K562 (cell line): Measurements from ENCODE around the gene LRRC49. TPM values are rescaled to one million over a fixed set of nuclear protein-coding genes. Genes with fewer than 3 reads are reported as not detected.

ENCODE experiments used
- ATAC-seq: fragments of 200-7000 bp; cut with Tn5 transposase; 3 replicates; pipeline ENCODE4 v1.9.1; 2020; ENCODE audit warnings: moderate library complexity
- BruUV-seq: library from RNA; stranded (reverse); fragments of 400-500 nt; replicated peaks from 2 replicates; lab custom pipeline; 2021; lab: Mats Ljungman, UMichigan
- CTCF ChIA-PET: fragments of 300-600 bp; formaldehyde crosslinking; extraction: SDS; loops from one replicate; lab custom pipeline; 2021; ENCODE audit warnings: low intra/inter-chr PET ratio; lab: Yijun Ruan, JAX
- POLR2A ChIA-PET: fragments of 300-600, 350-650 bp; sonication (Branson Sonifier 250); formaldehyde crosslinking; extraction: SDS; loops from one replicate; lab custom pipeline; 2021; ENCODE audit warnings: antibody characterized with exemption, inconsistent platforms; lab: Yijun Ruan, JAX
- DNase-seq, 4 experiments: peaks; one replicate each; pipeline versions ENCODE4 v3.0.0 to v3.0.0-alpha.2; 2011 to 2018; ENCODE audit warnings: low spot score in 3 of 4, mixed read lengths in 3 of 4; ENCODE audit errors: extremely low read depth in 1 of 4
- FAIRE-seq: peaks from 2 replicates; lab custom pipeline; 2011; peaks lifted over from hg19 to GRCh38; lab: Jason Lieb, UNC
- H2AFZ ChIP-seq: 2 replicates; pipeline ENCODE4 v1.6.0; 2011; ENCODE audit warnings: low read depth, low read length, control low read depth, inconsistent platforms
- H3K27ac ChIP-seq: fragments of 200-600 bp; 3 replicates; pipeline ENCODE4 v1.8.0; 2011; ENCODE audit warnings: low read depth, mild to moderate bottlenecking, control low read depth, inconsistent platforms, low read length, moderate library complexity, mixed read lengths; ENCODE audit errors: extremely low read depth
- H3K27me3 ChIP-seq, 2 experiments: fragments of 300-600 bp in 1 of 2; 2 replicates in 1 of 2; 3 replicates in 1 of 2; pipeline versions ENCODE4 v1.6.0 to v1.8.0; 2011; ENCODE audit warnings: inconsistent platforms in 2 of 2, low read length in 2 of 2, mild to moderate bottlenecking in 1 of 2, mixed read lengths in 1 of 2, moderate library complexity in 1 of 2; ENCODE audit not compliant: control insufficient read depth in 2 of 2, insufficient read depth in 2 of 2
- H3K36me3 ChIP-seq: fragments of 300-600 bp; 3 replicates; pipeline ENCODE4 v1.8.0; 2011; ENCODE audit warnings: mild to moderate bottlenecking, low read length, inconsistent platforms; ENCODE audit not compliant: control insufficient read depth, insufficient read depth
- H3K4me1 ChIP-seq, 2 experiments: fragments of 200-600 bp in 1 of 2; replicated peaks in 1 of 2; 2 replicates in 1 of 2; 3 replicates in 1 of 2; pipeline versions ENCODE4 v1.5.1 to v1.8.0; 2011; ENCODE audit warnings: inconsistent platforms in 2 of 2, low read length in 2 of 2, mild to moderate bottlenecking in 1 of 2, mixed read lengths in 1 of 2, moderate library complexity in 1 of 2; ENCODE audit not compliant: control insufficient read depth in 2 of 2, insufficient read depth in 2 of 2
- H3K4me2 ChIP-seq: 2 replicates; pipeline ENCODE4 v1.6.1; 2011; ENCODE audit warnings: low read length, control low read depth, inconsistent platforms, mixed read lengths; ENCODE audit not compliant: insufficient read depth
- H3K4me3 ChIP-seq: fragments of 200-600 bp; sonication (generic), shearing (Covaris generic); 2 replicates; pipeline ENCODE4 v1.5.1; 2016; ENCODE audit warnings: control low read depth, inconsistent platforms
- H3K79me2 ChIP-seq: fragments of 200-600 bp; 3 replicates; pipeline ENCODE4 v1.8.0; 2011; ENCODE audit warnings: low read length, inconsistent platforms; ENCODE audit not compliant: control insufficient read depth, insufficient read depth
- H3K9ac ChIP-seq, 2 experiments: 2 replicates each; pipeline versions ENCODE4 v1.6.0 to v1.6.1; 2011; ENCODE audit warnings: low read depth in 2 of 2, low read length in 2 of 2, control low read depth in 1 of 2, inconsistent platforms in 1 of 2, mild to moderate bottlenecking in 1 of 2, mixed read lengths in 1 of 2; ENCODE audit not compliant: insufficient read depth in 1 of 2
- H3K9me1 ChIP-seq: one replicate; pipeline ENCODE4 v1.6.0; 2011; ENCODE audit warnings: inconsistent platforms, mild to moderate bottlenecking, low read length, moderate library complexity; ENCODE audit not compliant: control insufficient read depth, insufficient read depth
- H3K9me3 ChIP-seq: replicated peaks from 2 replicates; pipeline ENCODE4 v1.5.1; 2011; ENCODE audit warnings: low read depth, low read length, inconsistent platforms; ENCODE audit not compliant: control insufficient read depth, insufficient read depth
- H4K20me1 ChIP-seq: replicated peaks from 2 replicates; pipeline ENCODE4 v1.6.1; 2011; ENCODE audit warnings: low read length, inconsistent platforms, mixed read lengths; ENCODE audit not compliant: control insufficient read depth, insufficient read depth
- ATF7 ChIP-seq: fragments of 450-650 bp; IDR thresholded peaks from 2 replicates; pipeline ENCODE4 v1.7.1; 2014; ENCODE audit warnings: mild to moderate bottlenecking, moderate library complexity
- PML ChIP-seq: IDR thresholded peaks from 2 replicates; pipeline ENCODE4 v1.6.1; 2012; ENCODE audit warnings: low read length, inconsistent platforms
- ZNF3 ChIP-seq: fragments of 250-450 bp; sonication (Bioruptor Pico); IDR thresholded peaks from 2 replicates; pipeline ENCODE4 v1.5.0; 2021; ENCODE audit warnings: mild to moderate bottlenecking, moderate library complexity
- WGBS: fragments of 100-300 bp; shearing (Covaris generic); methylation state at CpG from one replicate; pipeline ENCODE4 v1.1.6; 2016; ENCODE audit warnings: low coverage, mixed read lengths; ENCODE audit not compliant: insufficient coverage; ENCODE audit errors: missing lambda C conversion rate; 5-methylcytosine and 5-hydroxymethylcytosine counted together
- in situ Hi-C: fragments of 300-500 bp; cut with MboI; formaldehyde crosslinking; loops from 4 replicates; pipeline ENCODE4 v1.15.0; 2018; ENCODE audit warnings: inconsistent platforms, mixed read lengths
- intact Hi-C: fragments of 100-400 bp; cut with micrococcal nuclease; formaldehyde crosslinking; loops from 2 replicates; pipeline ENCODE4 v1.14.2; 2022
- polyA plus RNA-seq, 8 experiments: library from polyadenylated mRNA; depleted of rRNA in 4 of 8; stranded (reverse) in 5 of 8; unstranded in 3 of 8; fragments of >200 nt; fragmentation: Nextera tagmentation in 2 of 8; fragmentation: Illumina TruSeq in 1 of 8; extraction: Ambion mirVana in 2 of 8; extraction: Trizol in 1 of 8; gene quantifications; 2 replicates each; pipeline versions ENCODE4 v1.2.1 to v1.2.3, GENCODE V29; 2011 to 2014; ENCODE audit warnings: inconsistent platforms in 1 of 8, missing spikeins in 1 of 8
- total RNA-seq, 7 experiments: library from RNA; depleted of rRNA in 6 of 7; stranded (reverse); fragments of >200 nt in 6 of 7; fragmentation: Illumina TruSeq in 2 of 7; extraction: Trizol in 2 of 7; gene quantifications; 2 replicates each; pipeline versions ENCODE4 v1.2.1 to v1.2.3, GENCODE V29; 2011 to 2021; ENCODE audit warnings: low replicate concordance in 1 of 7
- TF ChIP-seq, protein P1 (sequence below): conservative IDR thresholded peaks from 2 replicates; pipeline ENCODE4 v1.6.1; 2011; ENCODE audit warnings: low read depth, mild to moderate bottlenecking, low read length; ENCODE audit not compliant: control insufficient read depth
- TF ChIP-seq, protein P2 (sequence below): fragments of 250-450 bp; sonication (Bioruptor Pico); IDR thresholded peaks from 2 replicates; pipeline ENCODE4 v1.8.0; 2021; ENCODE audit warnings: moderate library complexity, mild to moderate bottlenecking, inconsistent platforms
- TF ChIP-seq, protein P3 (sequence below): fragments of 450-650 bp; IDR thresholded peaks from 2 replicates; pipeline ENCODE4 v1.6.1; 2016; ENCODE audit warnings: antibody characterized with exemption
- TF ChIP-seq, protein P4 (sequence below), 2 experiments: fragments of 450-650 bp in 1 of 2; sonication (generic) in 1 of 2; formaldehyde crosslinking in 1 of 2; IDR thresholded peaks in 1 of 2; conservative IDR thresholded peaks in 1 of 2; 2 replicates each; pipeline versions ENCODE4 v1.6.1 to v1.8.1; 2016 to 2023; ENCODE audit warnings: mild to moderate bottlenecking in 2 of 2, moderate library complexity in 2 of 2, inconsistent platforms in 1 of 2, missing genetic modification reagents in 1 of 2

Gene LRRC49
- total and polyA plus RNA-seq, 9 of the 15 experiments (the other 6 are each of a cell fraction or from before 2014, with no cell fraction given) = 0.32 TPM; not detected in 8

DNA sequence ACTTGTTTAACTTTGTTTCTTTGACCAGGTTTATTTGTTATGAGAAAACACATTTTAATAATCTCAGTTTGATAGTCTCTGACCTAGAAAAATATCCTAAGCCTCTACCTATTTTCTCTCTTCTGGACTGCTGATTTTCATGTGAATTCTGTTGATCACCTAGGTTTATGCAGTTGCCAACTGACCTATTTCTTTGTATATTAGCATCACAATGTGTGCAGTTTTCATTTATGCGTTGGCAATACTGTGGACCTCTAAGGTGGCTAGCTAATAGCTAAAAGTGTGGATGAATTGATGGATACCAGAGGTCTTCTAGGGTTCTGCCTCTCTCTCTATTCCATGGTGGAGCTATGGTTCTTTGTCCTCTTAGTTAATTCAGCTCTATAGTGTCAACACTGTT, 72.1 kb downstream of the LRRC49 start:
- ChIA-PET POLR2A (no interaction called here), CTCF (no interaction called here)
- ATAC-seq (no peak), FAIRE-seq (no peak), DNase-seq (no peak)
- Histone ChIP-seq H3K9me1 (no peaks in the 10 kb centered on the region), H4K20me1 (no peaks in the 10 kb centered on the region), H3K4me2 (no peak overlapping the region), H3K9me3 (no peaks in the 10 kb centered on the region), H3K27ac (no peak overlapping the region), H3K4me1 (no peaks in the 10 kb centered on the region), H3K9ac (no peak overlapping the region), H3K79me2 (no peaks in the 10 kb centered on the region), H3K27me3 (no peaks in the 10 kb centered on the region), H3K4me3 (no peak overlapping the region), H3K36me3 (no peaks in the 10 kb centered on the region), H2AFZ (no peak overlapping the region)
- TF ChIP-seq, protein P1, sequence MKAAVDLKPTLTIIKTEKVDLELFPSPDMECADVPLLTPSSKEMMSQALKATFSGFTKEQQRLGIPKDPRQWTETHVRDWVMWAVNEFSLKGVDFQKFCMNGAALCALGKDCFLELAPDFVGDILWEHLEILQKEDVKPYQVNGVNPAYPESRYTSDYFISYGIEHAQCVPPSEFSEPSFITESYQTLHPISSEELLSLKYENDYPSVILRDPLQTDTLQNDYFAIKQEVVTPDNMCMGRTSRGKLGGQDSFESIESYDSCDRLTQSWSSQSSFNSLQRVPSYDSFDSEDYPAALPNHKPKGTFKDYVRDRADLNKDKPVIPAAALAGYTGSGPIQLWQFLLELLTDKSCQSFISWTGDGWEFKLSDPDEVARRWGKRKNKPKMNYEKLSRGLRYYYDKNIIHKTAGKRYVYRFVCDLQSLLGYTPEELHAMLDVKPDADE = no peak
- TF ChIP-seq, protein P2, sequence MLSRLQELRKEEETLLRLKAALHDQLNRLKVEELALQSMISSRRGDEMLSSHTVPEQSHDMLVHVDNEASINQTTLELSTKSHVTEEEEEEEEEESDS = no peak
- TF ChIP-seq ATF7 (no peak), PML (no peak)
- in situ Hi-C loops = loop anchor here (25.0 kb wide), 1 partner anchor 773 kb away; no protein-coding TSS in a partner anchor
- intact Hi-C loops = no loop called here
- WGBS = 0% methylated on average over 1 of the region's 1 CpG
- BruUV-seq = no TSS peak

DNA sequence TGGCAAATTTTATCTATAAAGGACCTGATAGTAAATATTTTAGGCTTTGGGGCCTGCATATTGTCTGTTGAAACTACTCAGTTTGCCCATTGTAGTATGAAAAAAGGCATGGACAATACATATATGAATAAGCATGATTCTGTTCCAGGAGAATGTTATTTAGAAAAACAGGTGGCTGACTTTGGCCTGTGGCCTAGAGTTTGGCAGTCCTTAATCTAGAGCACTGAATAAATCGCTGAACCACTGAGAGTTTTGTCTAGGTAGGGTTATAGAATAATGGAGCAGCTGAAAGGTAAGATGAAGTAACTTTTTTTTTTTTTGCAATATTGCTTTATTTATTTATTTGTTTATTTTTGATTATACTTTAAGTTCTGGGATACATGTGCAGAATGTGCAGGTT, 75.0 kb downstream of the LRRC49 start:
- BruUV-seq = no TSS peak
- Histone ChIP-seq H3K4me1 (no peaks in the 10 kb centered on the region), H3K4me2 (no peak overlapping the region), H3K27ac (no peak overlapping the region), H3K36me3 (no peaks in the 10 kb centered on the region), H3K4me3 (no peak overlapping the region), H3K79me2 (no peaks in the 10 kb centered on the region), H4K20me1 (no peaks in the 10 kb centered on the region), H3K9ac (no peak overlapping the region), H2AFZ (no peak overlapping the region), H3K27me3 (no peaks in the 10 kb centered on the region), H3K9me3 (no peaks in the 10 kb centered on the region), H3K9me1 (no peaks in the 10 kb centered on the region)
- ChIA-PET POLR2A (no interaction called here), CTCF (no interaction called here)
- ATAC-seq (no peak), DNase-seq (no peak), FAIRE-seq (no peak)
- in situ Hi-C loops = loop anchor here (25.0 kb wide), 1 partner anchor 770 kb away; no protein-coding TSS in a partner anchor
- intact Hi-C loops = no loop called here
- 0% methylated on average over 1 of the region's 1 CpG for WGBS
- TF ChIP-seq, protein P3, sequence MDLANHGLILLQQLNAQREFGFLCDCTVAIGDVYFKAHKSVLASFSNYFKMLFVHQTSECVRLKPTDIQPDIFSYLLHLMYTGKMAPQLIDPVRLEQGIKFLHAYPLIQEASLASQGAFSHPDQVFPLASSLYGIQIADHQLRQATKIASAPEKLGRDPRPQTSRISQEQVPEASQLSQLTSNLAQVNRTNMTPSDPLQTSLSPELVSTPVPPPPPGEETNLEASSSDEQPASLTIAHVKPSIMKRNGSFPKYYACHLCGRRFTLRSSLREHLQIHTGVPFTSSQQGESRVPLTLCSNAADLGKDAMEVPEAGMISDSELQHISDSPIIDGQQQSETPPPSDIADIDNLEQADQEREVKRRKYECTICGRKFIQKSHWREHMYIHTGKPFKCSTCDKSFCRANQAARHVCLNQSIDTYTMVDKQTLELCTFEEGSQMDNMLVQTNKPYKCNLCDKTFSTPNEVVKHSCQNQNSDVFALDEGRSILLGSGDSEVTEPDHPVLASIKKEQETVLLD = no peak
- TF ChIP-seq, protein P4, sequence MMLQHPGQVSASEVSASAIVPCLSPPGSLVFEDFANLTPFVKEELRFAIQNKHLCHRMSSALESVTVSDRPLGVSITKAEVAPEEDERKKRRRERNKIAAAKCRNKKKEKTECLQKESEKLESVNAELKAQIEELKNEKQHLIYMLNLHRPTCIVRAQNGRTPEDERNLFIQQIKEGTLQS (IDR thresholded peaks at IDR 0.05) = no peak
- TF ChIP-seq, protein P4 (CRISPR knock-in tag; conservative IDR thresholded peaks at IDR 0.05) = no peak
- TF ChIP-seq ZNF3 (CRISPR knock-in tag) = no peak
